PC-3 (cell line): ENCODE data around the gene CARD11.

ENCODE experiments used
- EZH2 ChIP-seq: fragments of 300-600 bp; sonication (generic); IDR thresholded peaks from one replicate; pipeline ENCODE4 v1.6.1; 2017; ENCODE audit warnings: antibody characterized with exemption, mild to moderate bottlenecking, low read length; ENCODE audit not compliant: unreplicated experiment
- EZH2phosphoT487 ChIP-seq: fragments of 300-600 bp; sonication (generic); IDR thresholded peaks from 2 replicates; pipeline ENCODE4 v1.6.1; 2018; ENCODE audit warnings: mild to moderate bottlenecking, antibody characterized with exemption, low read length, borderline replicate concordance
- TF ChIP-seq, protein P1 (sequence below): fragments of 300-600 bp; sonication (generic); conservative IDR thresholded peaks from 2 replicates; pipeline ENCODE4 v1.5.1; 2017; ENCODE audit warnings: antibody characterized with exemption, low read depth, mild to moderate bottlenecking, low read length

DNA sequence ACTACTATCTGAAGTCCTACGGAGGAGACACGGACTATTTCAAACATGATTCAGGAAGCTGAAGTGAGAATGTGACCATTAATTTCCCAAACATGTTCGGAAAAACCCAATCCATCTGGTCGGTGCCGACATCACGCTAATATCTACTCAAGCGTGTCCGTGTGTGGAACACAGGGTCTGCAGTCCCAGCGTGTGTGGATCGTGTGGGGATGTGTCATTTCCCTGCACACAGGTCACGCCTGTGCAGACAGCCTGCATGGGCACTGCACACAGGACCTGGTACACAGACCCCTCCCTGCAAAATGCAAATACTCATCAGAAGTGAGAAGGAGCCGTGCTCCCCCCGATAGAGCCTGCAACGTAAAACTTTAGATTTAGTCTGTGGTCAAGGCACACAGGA is 57.8 kb downstream of the CARD11 start:
- TF ChIP-seq, protein P1, sequence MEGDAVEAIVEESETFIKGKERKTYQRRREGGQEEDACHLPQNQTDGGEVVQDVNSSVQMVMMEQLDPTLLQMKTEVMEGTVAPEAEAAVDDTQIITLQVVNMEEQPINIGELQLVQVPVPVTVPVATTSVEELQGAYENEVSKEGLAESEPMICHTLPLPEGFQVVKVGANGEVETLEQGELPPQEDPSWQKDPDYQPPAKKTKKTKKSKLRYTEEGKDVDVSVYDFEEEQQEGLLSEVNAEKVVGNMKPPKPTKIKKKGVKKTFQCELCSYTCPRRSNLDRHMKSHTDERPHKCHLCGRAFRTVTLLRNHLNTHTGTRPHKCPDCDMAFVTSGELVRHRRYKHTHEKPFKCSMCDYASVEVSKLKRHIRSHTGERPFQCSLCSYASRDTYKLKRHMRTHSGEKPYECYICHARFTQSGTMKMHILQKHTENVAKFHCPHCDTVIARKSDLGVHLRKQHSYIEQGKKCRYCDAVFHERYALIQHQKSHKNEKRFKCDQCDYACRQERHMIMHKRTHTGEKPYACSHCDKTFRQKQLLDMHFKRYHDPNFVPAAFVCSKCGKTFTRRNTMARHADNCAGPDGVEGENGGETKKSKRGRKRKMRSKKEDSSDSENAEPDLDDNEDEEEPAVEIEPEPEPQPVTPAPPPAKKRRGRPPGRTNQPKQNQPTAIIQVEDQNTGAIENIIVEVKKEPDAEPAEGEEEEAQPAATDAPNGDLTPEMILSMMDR: no peak
- TF ChIP-seq EZH2 (no peak), EZH2phosphoT487 (no peak)
